HL-60 (cell line): ENCODE measurements around the gene POLR2J.

ENCODE experiments used
- DNase-seq, 2 experiments: peaks; one replicate each; pipeline ENCODE4 v3.0.0-alpha.2; 2010 to 2020; ENCODE audit warnings: low read depth in 1 of 2, low spot score in 1 of 2
- H3K27ac ChIP-seq: fragments of 250-450 bp; sonication (Bioruptor Pico); replicated peaks from 2 replicates; pipeline ENCODE4 v1.5.1; 2020; ENCODE audit warnings: mild to moderate bottlenecking, moderate library complexity
- H3K27me3 ChIP-seq: fragments of 250-450 bp; sonication (Bioruptor Pico); 2 replicates; pipeline ENCODE4 v1.5.1; 2021; ENCODE audit warnings: mild to moderate bottlenecking, moderate library complexity; ENCODE audit not compliant: insufficient read depth, poor library complexity, severe bottlenecking
- H3K4me3 ChIP-seq: replicated peaks from 2 replicates; pipeline ENCODE4 v1.5.1; 2011; ENCODE audit warnings: mild to moderate bottlenecking, control low read depth, low read length; ENCODE audit not compliant: insufficient read depth
- CTCF ChIP-seq: IDR thresholded peaks from one replicate; pipeline ENCODE4 v1.5.1; 2011; ENCODE audit warnings: low read length, control low read depth, inconsistent platforms; ENCODE audit not compliant: insufficient read depth
- GABPA ChIP-seq: IDR thresholded peaks from 2 replicates; pipeline ENCODE4 v1.6.1; 2012; ENCODE audit warnings: low read depth
- POLR2AphosphoS5 ChIP-seq: IDR thresholded peaks from 2 replicates; pipeline ENCODE4 v1.6.1; 2012; ENCODE audit warnings: low read depth
- REST ChIP-seq: IDR thresholded peaks from 2 replicates; pipeline ENCODE4 v1.6.1; 2012; ENCODE audit warnings: low read depth; ENCODE audit not compliant: insufficient replicate concordance
- SPI1 ChIP-seq: IDR thresholded peaks from 2 replicates; pipeline ENCODE4 v1.6.1; 2012; ENCODE audit warnings: low read depth, mild to moderate bottlenecking, borderline replicate concordance

Gene POLR2J

GRCh38 chr7:102468478-102469350 lies 10.0 kb downstream of the POLR2J start:
- Histone ChIP-seq H3K4me3 (no peak overlapping the region), H3K27me3 (no peaks in the 10 kb centered on the region), H3K27ac (no peak overlapping the region)
- no peak for DNase-seq
- TF ChIP-seq CTCF (no peak), POLR2AphosphoS5 (no peak), REST (no peak), SPI1 (no peak), GABPA (no peak)

GRCh38 chr7:102467581-102468477 lies 10.9 kb downstream of the POLR2J start:
- no peak overlapping the region for H3K27ac ChIP-seq
- no peak for TF ChIP-seq GABPA
- no peak for TF ChIP-seq CTCF
- no peak for TF ChIP-seq POLR2AphosphoS5
- TF ChIP-seq SPI1 = no peak
- TF ChIP-seq REST = no peak

GRCh38 chr7:102466097-102466496 lies 12.6 kb downstream of the POLR2J start:
- H3K27ac ChIP-seq = no peak overlapping the region
- TF ChIP-seq SPI1 (no peak), POLR2AphosphoS5 (no peak), CTCF (no peak), GABPA (no peak), REST (no peak)
- no peak overlapping the region for H3K4me3 ChIP-seq
- no peaks in the 10 kb centered on the region for H3K27me3 ChIP-seq
- no peak for DNase-seq

More at GRCh38 chr7:102467581-102468477, 10.9 kb downstream of the POLR2J start:
- no peak overlapping the region for H3K4me3 ChIP-seq
- no peak for DNase-seq
- H3K27me3 ChIP-seq = no peaks in the 10 kb centered on the region
